DND-41 (cell line): ENCODE measurements around the gene PDAP1.

Source experiments
- EZH2 ChIP-seq: IDR thresholded peaks from 3 replicates; pipeline ENCODE4 v1.6.1; 2012; ENCODE audit warnings: borderline replicate concordance, low read depth, mild to moderate bottlenecking, moderate library complexity, low read length, inconsistent platforms; ENCODE audit not compliant: severe bottlenecking
- TF ChIP-seq, protein P1 (sequence below): IDR thresholded peaks from 2 replicates; pipeline ENCODE4 v1.5.1; 2012; ENCODE audit warnings: borderline replicate concordance, low read length, moderate library complexity, mild to moderate bottlenecking; ENCODE audit not compliant: poor library complexity, severe bottlenecking; ENCODE audit errors: extremely low read depth

DNA sequence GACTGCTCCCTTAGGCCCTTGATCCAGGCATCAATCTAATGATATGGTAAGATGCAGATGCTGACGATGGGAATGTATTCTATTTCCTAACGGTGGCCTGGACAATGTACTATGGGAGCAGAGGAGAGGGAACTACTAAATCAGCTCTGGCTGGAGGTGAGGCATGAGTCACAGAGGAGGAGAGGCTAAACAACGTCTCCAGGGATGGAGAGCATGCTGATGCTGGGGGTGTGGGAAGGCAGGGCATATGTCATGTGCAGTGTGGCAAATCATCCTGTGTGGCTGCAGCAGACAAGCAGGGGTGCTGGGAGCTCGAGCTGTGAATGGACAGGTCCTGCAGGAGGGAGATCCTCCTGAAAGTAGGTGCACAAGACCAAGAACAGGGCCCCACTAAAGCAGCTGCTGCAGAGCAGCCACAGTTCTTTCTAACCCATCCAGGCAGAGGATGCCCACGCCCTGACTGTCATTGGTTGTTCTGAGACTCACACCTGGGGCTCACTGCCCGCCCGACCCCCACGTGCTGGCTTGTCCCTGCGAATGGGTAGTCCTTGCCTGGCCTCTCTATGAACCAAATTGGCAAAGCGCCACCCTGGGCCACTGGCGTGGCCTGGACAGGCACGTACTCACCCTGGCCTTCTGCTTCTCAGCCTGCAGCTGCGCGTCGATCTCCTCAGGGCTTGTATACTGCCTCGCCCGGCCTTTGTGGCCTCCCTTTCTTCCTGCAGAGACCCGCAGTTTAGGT lies 4.0 kb downstream of the PDAP1 start:
- TF ChIP-seq, protein P1, sequence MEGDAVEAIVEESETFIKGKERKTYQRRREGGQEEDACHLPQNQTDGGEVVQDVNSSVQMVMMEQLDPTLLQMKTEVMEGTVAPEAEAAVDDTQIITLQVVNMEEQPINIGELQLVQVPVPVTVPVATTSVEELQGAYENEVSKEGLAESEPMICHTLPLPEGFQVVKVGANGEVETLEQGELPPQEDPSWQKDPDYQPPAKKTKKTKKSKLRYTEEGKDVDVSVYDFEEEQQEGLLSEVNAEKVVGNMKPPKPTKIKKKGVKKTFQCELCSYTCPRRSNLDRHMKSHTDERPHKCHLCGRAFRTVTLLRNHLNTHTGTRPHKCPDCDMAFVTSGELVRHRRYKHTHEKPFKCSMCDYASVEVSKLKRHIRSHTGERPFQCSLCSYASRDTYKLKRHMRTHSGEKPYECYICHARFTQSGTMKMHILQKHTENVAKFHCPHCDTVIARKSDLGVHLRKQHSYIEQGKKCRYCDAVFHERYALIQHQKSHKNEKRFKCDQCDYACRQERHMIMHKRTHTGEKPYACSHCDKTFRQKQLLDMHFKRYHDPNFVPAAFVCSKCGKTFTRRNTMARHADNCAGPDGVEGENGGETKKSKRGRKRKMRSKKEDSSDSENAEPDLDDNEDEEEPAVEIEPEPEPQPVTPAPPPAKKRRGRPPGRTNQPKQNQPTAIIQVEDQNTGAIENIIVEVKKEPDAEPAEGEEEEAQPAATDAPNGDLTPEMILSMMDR = no peak
- TF ChIP-seq EZH2 = no peak
